OCI-LY7 (cell line): ENCODE measurements around the gene NAALADL2. TPM values are rescaled to one million over a fixed set of nuclear protein-coding genes. Genes with fewer than 3 reads are reported as not detected.
"Not testable (repeated sequence)": the region's sequence is repeated elsewhere in the genome, so short reads cannot be mapped to it uniquely, and the experiment has no call there.

Experiments used
- BruUV-seq: library from RNA; stranded (reverse); fragments of 400-500 nt; replicated peaks from 2 replicates; lab custom pipeline; 2021; lab: Mats Ljungman, UMichigan
- CTCF ChIA-PET: fragments of 300-600 bp; sonication (Branson Sonifier 250); formaldehyde crosslinking; loops from one replicate; lab custom pipeline; 2022; ENCODE audit warnings: antibody characterized with exemption; ENCODE audit not compliant: unreplicated experiment; lab: Charles Lee
- POLR2A ChIA-PET: fragments of 300-600 bp; sonication (Branson Sonifier 250); formaldehyde crosslinking; loops from one replicate; lab custom pipeline; 2022; ENCODE audit warnings: antibody characterized with exemption; lab: Charles Lee
- DNase-seq: peaks from one replicate; pipeline ENCODE4 v3.0.0-alpha.2; 2015; ENCODE audit warnings: low spot score
- H2AFZ ChIP-seq: fragments of 200-600 bp; sonication (generic), shearing (Covaris generic); 2 replicates; pipeline ENCODE4 v1.6.1; 2014; ENCODE audit warnings: mild to moderate bottlenecking, antibody characterized with exemption, low read length, moderate library complexity
- H3K27ac ChIP-seq: fragments of 200-600 bp; sonication (generic); 2 replicates; pipeline ENCODE4 v1.5.1; 2014; ENCODE audit warnings: mixed run types, low read depth, mild to moderate bottlenecking, moderate library complexity, low read length, inconsistent platforms; ENCODE audit not compliant: poor library complexity, severe bottlenecking
- H3K36me3 ChIP-seq: fragments of 200-600 bp; sonication (generic); 2 replicates; pipeline ENCODE4 v1.6.1; 2014; ENCODE audit warnings: mild to moderate bottlenecking, antibody characterized with exemption, low read length, moderate library complexity, mixed read lengths; ENCODE audit not compliant: insufficient read depth
- H3K4me1 ChIP-seq: fragments of 200-600 bp; sonication (generic); 2 replicates; pipeline ENCODE4 v1.5.1; 2014; ENCODE audit warnings: mild to moderate bottlenecking, low read length; ENCODE audit not compliant: insufficient read depth, poor library complexity, severe bottlenecking
- H3K4me2 ChIP-seq: fragments of 200-600 bp; sonication (generic); 2 replicates; pipeline ENCODE4 v1.6.1; 2014; ENCODE audit warnings: mild to moderate bottlenecking, low read length
- H3K4me3 ChIP-seq: fragments of 200-600 bp; sonication (generic); 2 replicates; pipeline ENCODE4 v1.5.1; 2014; ENCODE audit warnings: mild to moderate bottlenecking, low read depth, low read length; ENCODE audit not compliant: poor library complexity, severe bottlenecking
- H3K79me2 ChIP-seq: fragments of 200-600 bp; sonication (generic); 2 replicates; pipeline ENCODE4 v1.6.1; 2016; ENCODE audit warnings: low read depth, mild to moderate bottlenecking, low read length, moderate library complexity, mixed read lengths; ENCODE audit not compliant: insufficient read depth
- H3K9me2 ChIP-seq: fragments of 200-600 bp; sonication (generic); 2 replicates; pipeline ENCODE4 v1.6.1; 2016; ENCODE audit warnings: mild to moderate bottlenecking, low read length, mixed read lengths; ENCODE audit not compliant: insufficient read depth
- H3K9me3 ChIP-seq: fragments of 200-600 bp; sonication (generic); 2 replicates; pipeline ENCODE4 v1.6.1; 2014; ENCODE audit warnings: mild to moderate bottlenecking, mixed run types, low read length, mixed read lengths
- H4K20me1 ChIP-seq: fragments of 200-600 bp; sonication (generic); 2 replicates; pipeline ENCODE4 v1.6.1; 2014; ENCODE audit warnings: mild to moderate bottlenecking, antibody characterized with exemption, low read length, moderate library complexity, mixed read lengths; ENCODE audit not compliant: insufficient read depth
- EZH2phosphoT487 ChIP-seq: fragments of 200-600 bp; sonication (generic); IDR thresholded peaks from 2 replicates; pipeline ENCODE4 v1.6.1; 2018; ENCODE audit warnings: low read depth, borderline replicate concordance, mild to moderate bottlenecking, mixed run types, antibody characterized with exemption, low read length, moderate library complexity, mixed read lengths
- intact Hi-C: fragments of 100-400 bp; cut with micrococcal nuclease; formaldehyde crosslinking; loops from one replicate; pipeline ENCODE4 v1.10.0; 2022; ENCODE audit not compliant: unreplicated experiment
- total RNA-seq, 2 experiments: library from RNA; depleted of rRNA in 1 of 2; stranded (reverse); fragments of >200 nt in 1 of 2; shearing (Covaris generic) in 1 of 2; gene quantifications; 2 replicates each; pipeline ENCODE4 v1.2.3, GENCODE V29; 2014 to 2022
- TF ChIP-seq, protein P1 (sequence below): fragments of 200-600 bp; sonication (generic); conservative IDR thresholded peaks from 2 replicates; pipeline ENCODE4 v1.5.1; 2014; ENCODE audit warnings: mild to moderate bottlenecking, antibody characterized with exemption, low read length, moderate library complexity, mixed read lengths

The NAALADL2 gene
- total RNA-seq, 2 experiments from 2014 or later, result 0.25 to 0.70 TPM

DNA sequence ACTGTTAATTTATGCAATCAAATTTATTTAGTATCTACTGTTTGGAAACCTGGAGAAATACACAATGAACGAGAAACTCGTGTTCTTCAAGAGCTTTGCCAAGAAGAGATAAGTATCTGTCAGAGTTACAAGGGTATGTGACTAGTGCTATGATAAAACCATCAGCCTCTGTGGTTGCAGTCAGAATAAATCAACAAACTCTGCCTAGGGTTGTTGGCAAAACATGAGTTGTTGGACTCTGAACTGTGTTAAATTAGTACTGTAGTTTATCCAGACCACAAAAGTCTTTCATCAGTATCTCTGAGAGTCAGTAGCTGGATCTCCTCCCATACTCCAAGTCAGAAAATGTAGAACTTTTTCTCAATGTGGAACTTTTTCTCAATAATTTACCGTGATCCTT is 918.4 kb downstream of the NAALADL2 start:
- BruUV-seq, result no TSS peak
- Histone ChIP-seq H3K79me2 (no peaks in the 10 kb centered on the region), H3K27ac (no peak overlapping the region), H2AFZ (no peak overlapping the region), H4K20me1 (no peaks in the 10 kb centered on the region), H3K9me3 (no peaks in the 10 kb centered on the region), H3K9me2 (no peaks in the 10 kb centered on the region), H3K4me2 (no peak overlapping the region), H3K4me1 (no peaks in the 10 kb centered on the region), H3K36me3 (no peaks in the 10 kb centered on the region), H3K4me3 (no peak overlapping the region)
- no peak for DNase-seq
- intact Hi-C loops, result no loop called here
- TF ChIP-seq EZH2phosphoT487, result no peak
- TF ChIP-seq, protein P1, sequence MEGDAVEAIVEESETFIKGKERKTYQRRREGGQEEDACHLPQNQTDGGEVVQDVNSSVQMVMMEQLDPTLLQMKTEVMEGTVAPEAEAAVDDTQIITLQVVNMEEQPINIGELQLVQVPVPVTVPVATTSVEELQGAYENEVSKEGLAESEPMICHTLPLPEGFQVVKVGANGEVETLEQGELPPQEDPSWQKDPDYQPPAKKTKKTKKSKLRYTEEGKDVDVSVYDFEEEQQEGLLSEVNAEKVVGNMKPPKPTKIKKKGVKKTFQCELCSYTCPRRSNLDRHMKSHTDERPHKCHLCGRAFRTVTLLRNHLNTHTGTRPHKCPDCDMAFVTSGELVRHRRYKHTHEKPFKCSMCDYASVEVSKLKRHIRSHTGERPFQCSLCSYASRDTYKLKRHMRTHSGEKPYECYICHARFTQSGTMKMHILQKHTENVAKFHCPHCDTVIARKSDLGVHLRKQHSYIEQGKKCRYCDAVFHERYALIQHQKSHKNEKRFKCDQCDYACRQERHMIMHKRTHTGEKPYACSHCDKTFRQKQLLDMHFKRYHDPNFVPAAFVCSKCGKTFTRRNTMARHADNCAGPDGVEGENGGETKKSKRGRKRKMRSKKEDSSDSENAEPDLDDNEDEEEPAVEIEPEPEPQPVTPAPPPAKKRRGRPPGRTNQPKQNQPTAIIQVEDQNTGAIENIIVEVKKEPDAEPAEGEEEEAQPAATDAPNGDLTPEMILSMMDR, result no peak
- CTCF ChIA-PET, result no interaction called here
- POLR2A ChIA-PET, result interaction anchor here (0.6 kb wide), 1 partner anchor 549 kb away, joined by 3 read pairs; no protein-coding TSS in a partner anchor

DNA sequence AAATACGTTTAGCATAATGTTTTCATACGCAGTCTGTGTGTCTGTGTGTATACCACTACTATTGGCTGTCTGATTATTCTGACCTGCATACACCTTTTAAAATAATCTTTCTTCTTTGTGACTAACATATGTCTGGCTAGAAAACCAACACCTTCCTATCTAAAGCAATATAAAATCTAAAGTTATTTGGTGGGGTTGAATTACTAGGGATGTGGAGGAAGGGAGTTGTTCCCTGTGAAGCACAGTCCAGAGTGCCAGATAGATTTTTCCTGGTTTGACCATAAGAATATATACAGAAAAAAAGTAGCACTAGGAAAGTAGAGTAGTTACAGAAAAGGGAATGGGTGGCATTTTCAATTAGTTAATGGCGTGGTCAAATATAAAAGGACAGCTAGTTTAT is 918.8 kb downstream of the NAALADL2 start:
- H2AFZ ChIP-seq, result no peak overlapping the region
- H3K9me3 ChIP-seq, result no peaks in the 10 kb centered on the region
- no peaks in the 10 kb centered on the region for H4K20me1 ChIP-seq
- H3K4me1 ChIP-seq, result no peaks in the 10 kb centered on the region
- no peak for DNase-seq
- intact Hi-C loops, result no loop called here
- no peaks in the 10 kb centered on the region for H3K9me2 ChIP-seq
- no peaks in the 10 kb centered on the region for H3K36me3 ChIP-seq
- no peak for TF ChIP-seq EZH2phosphoT487
- TF ChIP-seq, protein P1, result no peak
- H3K4me3 ChIP-seq, result no peak overlapping the region
- no TSS peak for BruUV-seq
- H3K4me2 ChIP-seq, result no peak overlapping the region
- ChIA-PET CTCF (no interaction called here), POLR2A (no interaction called here)
- H3K79me2 ChIP-seq, result no peaks in the 10 kb centered on the region
- no peak overlapping the region for H3K27ac ChIP-seq

DNA sequence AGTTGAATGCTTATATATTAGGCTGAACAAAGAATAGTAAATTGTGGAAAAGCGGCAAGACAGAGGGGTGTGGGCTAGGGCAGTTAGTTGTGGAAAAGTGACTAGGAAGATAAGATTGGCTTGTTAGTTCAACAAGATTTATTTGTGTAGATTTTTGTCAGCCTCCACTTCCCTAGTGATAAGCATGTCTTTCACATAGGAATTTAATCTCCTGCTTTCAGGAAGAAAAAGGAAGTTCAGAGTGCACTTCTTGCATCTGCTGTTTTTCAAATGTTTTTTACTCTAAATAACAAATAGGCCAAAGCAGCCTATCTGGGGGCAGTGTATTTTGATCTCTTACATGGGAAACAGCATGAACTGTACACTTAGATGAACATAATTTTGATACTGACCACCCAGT is 919.9 kb downstream of the NAALADL2 start:
- POLR2A ChIA-PET, result no interaction called here
- Histone ChIP-seq H3K27ac (no peak overlapping the region), H3K4me1 (no peaks in the 10 kb centered on the region), H4K20me1 (no peaks in the 10 kb centered on the region), H3K4me2 (no peak overlapping the region), H3K36me3 (no peaks in the 10 kb centered on the region), H3K4me3 (no peak overlapping the region), H3K9me2 (no peaks in the 10 kb centered on the region), H3K79me2 (no peaks in the 10 kb centered on the region), H2AFZ (no peak overlapping the region), H3K9me3 (no peaks in the 10 kb centered on the region)
- no peak for TF ChIP-seq EZH2phosphoT487
- TF ChIP-seq, protein P1, result no peak
- intact Hi-C loops, result no loop called here
- CTCF ChIA-PET, result no interaction called here
- DNase-seq, result no peak
- BruUV-seq, result no TSS peak

DNA sequence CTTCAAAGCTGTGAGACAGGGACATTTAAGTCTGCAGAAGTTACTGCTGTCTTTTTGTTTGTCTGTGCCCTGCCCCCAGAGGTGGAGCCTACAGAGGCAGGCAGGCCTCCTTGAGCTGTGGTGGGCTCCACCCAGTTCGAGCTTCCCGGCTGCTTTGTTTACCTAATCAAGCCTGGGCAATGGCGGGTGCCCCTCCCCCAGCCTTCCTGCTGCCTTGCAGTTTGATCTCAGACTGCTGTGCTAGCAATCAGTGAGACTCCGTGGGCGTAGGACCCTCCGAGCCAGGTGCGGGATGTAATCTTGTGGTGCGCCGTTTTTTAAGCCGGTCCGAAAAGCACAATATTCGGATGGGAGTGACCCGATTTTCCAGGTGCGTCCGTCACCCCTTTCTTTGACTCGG is 928.0 kb downstream of the NAALADL2 start:
- H3K4me3 ChIP-seq, H3K9me2 ChIP-seq, BruUV-seq, H3K36me3 ChIP-seq, H4K20me1 ChIP-seq, CTCF ChIA-PET, H3K4me1 ChIP-seq, H3K79me2 ChIP-seq, intact Hi-C loops, H2AFZ ChIP-seq, POLR2A ChIA-PET, H3K27ac ChIP-seq, DNase-seq, H3K9me3 ChIP-seq, H3K4me2 ChIP-seq: not testable (repeated sequence)
